Inflammatory macrophage (primary cell): ENCODE results near the gene SMTNL1.
"Not testable (repeated sequence)": the region's sequence is repeated elsewhere in the genome, so short reads cannot be mapped to it uniquely, and the experiment has no call there.

Experiments used
- DNase-seq, 2 donors: peaks; one replicate each; pipeline ENCODE4 v3.0.0-alpha.2; 2020 to 2022

SMTNL1 gene

GRCh38 chr11:57508341-57509170, 28.8 kb upstream of the SMTNL1 start:
- DNase-seq: no peak

- DNase-seq: no peak
These were observed 25.5 kb upstream of the SMTNL1 start for GRCh38 chr11:57511741-57512430.

GRCh38 chr11:57512646-57513451, 24.5 kb upstream of the SMTNL1 start:
- DNase-seq: no peak

- DNase-seq: no peak
These were observed 24.0 kb upstream of the SMTNL1 start for GRCh38 chr11:57513452-57513795.

- DNase-seq: peak in 1 of 2 donors; percentile 33
These were observed 23.4 kb upstream of the SMTNL1 start for GRCh38 chr11:57513911-57514537.

- peak; percentile 26 to 28 for DNase-seq
These were observed 22.7 kb upstream of the SMTNL1 start for GRCh38 chr11:57514538-57515331.

- DNase-seq: no peak
These were observed 21.9 kb upstream of the SMTNL1 start, which contains the start of gene SLC43A1 for GRCh38 chr11:57515332-57516060. Gene SLC43A1 (minus strand): TSS chr11:57515702. CDS start chr11:57514111, 1,591 bp downstream.

- DNase-seq: no peak
These were observed 21.3 kb upstream of the SMTNL1 start for GRCh38 chr11:57516061-57516443.

GRCh38 chr11:57521116-57521515, 16.3 kb upstream of the SMTNL1 start:
- no peak for DNase-seq

GRCh38 chr11:57523419-57523818, 14.0 kb upstream of the SMTNL1 start:
- no peak for DNase-seq

- peak; percentile 54 to 58 for DNase-seq
These were observed 10.3 kb upstream of the SMTNL1 start for GRCh38 chr11:57527056-57527631.

GRCh38 chr11:57529012-57529411, 8.4 kb upstream of the SMTNL1 start:
- no peak for DNase-seq

- no peak for DNase-seq
These were observed 7.2 kb upstream of the SMTNL1 start for GRCh38 chr11:57530215-57530595.

- DNase-seq: peak; percentile 98
These were observed 6.5 kb upstream of the SMTNL1 start, which contains the start of gene TIMM10 for GRCh38 chr11:57530596-57531507. Gene TIMM10 (minus strand): TSS chr11:57530754. CDS start chr11:57530189, 565 bp downstream.

- not testable (repeated sequence) for DNase-seq
These were observed 2.9 kb upstream of the SMTNL1 start for GRCh38 chr11:57534449-57534848.

- DNase-seq: no peak
These were observed 1.9 kb downstream of the SMTNL1 start for GRCh38 chr11:57539342-57539741.

GRCh38 chr11:57541169-57541568, 3.8 kb downstream of the SMTNL1 start:
- no peak for DNase-seq

- DNase-seq: no peak
These were observed 5.2 kb downstream of the SMTNL1 start for GRCh38 chr11:57542582-57542981.

- DNase-seq: no peak
These were observed 6.2 kb downstream of the SMTNL1 start for GRCh38 chr11:57543593-57543992.

GRCh38 chr11:57544566-57544965, 7.2 kb downstream of the SMTNL1 start:
- DNase-seq: no peak
